Motor neuron (in vitro differentiated cells): ENCODE data around the gene MAGI2. TPM values are rescaled to one million over a fixed set of nuclear protein-coding genes. Genes with fewer than 3 reads are reported as not detected.
A peak's percentile ranks its signal among the peaks of the same experiment; 100 is the strongest.

Experiments
- ATAC-seq, 8 experiments: fragments of 200-7000 bp; cut with Tn5 transposase; replicated peaks in 6 of 8; 2 replicates each; pipeline ENCODE4 v1.8.0; 2021; ENCODE audit warnings: mild to moderate bottlenecking in 8 of 8, moderate library complexity in 8 of 8
- H3K27ac ChIP-seq, 2 donors: fragments of 250-450 bp; sonication (Bioruptor Pico); 2 replicates each; pipeline ENCODE4 v1.9.0; 2021; ENCODE audit warnings: antibody characterized with exemption in 2 of 2, mild to moderate bottlenecking in 2 of 2, moderate library complexity in 1 of 2
- H3K4me1 ChIP-seq, 2 donors: fragments of 250-450 bp; sonication (Bioruptor Pico); replicated peaks in 1 of 2; 2 replicates each; pipeline ENCODE4 v1.6.1; 2021; ENCODE audit warnings: antibody characterized with exemption in 2 of 2, mild to moderate bottlenecking in 2 of 2, moderate library complexity in 1 of 2
- H3K4me3 ChIP-seq, 5 donors: fragments of 250-450 bp; sonication (Bioruptor Pico); 2 replicates each; pipeline ENCODE4 v1.9.0; 2021; ENCODE audit warnings: antibody characterized with exemption in 5 of 5, mild to moderate bottlenecking in 5 of 5, moderate library complexity in 4 of 5
- WGBS, 10 experiments: fragments of 450-650 bp; shearing (Covaris generic); methylation state at CpG; one replicate each; pipeline ENCODE4 v1.0.0; 2022; 5-methylcytosine and 5-hydroxymethylcytosine counted together
- in situ Hi-C, 9 experiments: fragments of 400-800 bp; cut with MboI; loops; one replicate each; pipeline ENCODE4 v1.15.0; 2021; ENCODE audit warnings: low sequenced_read_pairs in 9 of 9, low pct_unique_long_range_greater_than_20kb in 2 of 9; ENCODE audit not compliant: unreplicated experiment in 9 of 9
- total RNA-seq, 8 experiments: library from RNA; unstranded; fragments of 300-600 nt; gene quantifications; 2 replicates each; pipeline versions ENCODE4 v1.2.3 to v1.2.4, GENCODE V29; 2022

MAGI2 gene
- total RNA-seq, 8 experiments from 2014 or later: 8.8 to 81.9 (median 28.2) TPM

DNA sequence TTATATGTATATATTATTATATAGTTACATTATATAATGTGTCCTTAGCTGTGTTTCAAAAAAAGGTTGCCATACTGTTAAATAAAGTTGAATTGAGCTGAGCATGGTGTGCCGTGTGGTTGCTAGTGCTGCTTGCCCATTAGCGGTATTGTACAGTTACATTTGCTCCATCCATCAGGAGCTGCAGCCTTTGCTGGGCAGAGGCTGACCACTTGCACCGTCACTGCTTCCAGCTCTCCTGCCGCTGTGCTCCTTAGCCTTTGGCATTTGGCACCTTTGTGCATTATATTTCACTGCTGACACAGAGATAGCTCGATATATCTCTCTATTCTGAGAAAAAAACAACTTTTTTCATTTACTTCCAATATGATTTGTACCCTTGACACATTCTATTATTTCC is 1282.7 kb downstream of the MAGI2 start:
- ATAC-seq: peak in 3 of 8 experiments; percentile 47 to 81 (median 59)
- no peak overlapping the region for H3K27ac ChIP-seq
- H3K4me3 ChIP-seq: no peak overlapping the region
- in situ Hi-C loops: no loop called here
- 75 to 100% (median 87%) methylated on average over 2 to 5 of the region's 5 CpGs; no CpG with 5 or more reads in 1 of the 10 experiments for WGBS, 10 experiments
- peaks cover 5 to 14% of the 10 kb centered on the region in 2 donors for H3K4me1 ChIP-seq

DNA sequence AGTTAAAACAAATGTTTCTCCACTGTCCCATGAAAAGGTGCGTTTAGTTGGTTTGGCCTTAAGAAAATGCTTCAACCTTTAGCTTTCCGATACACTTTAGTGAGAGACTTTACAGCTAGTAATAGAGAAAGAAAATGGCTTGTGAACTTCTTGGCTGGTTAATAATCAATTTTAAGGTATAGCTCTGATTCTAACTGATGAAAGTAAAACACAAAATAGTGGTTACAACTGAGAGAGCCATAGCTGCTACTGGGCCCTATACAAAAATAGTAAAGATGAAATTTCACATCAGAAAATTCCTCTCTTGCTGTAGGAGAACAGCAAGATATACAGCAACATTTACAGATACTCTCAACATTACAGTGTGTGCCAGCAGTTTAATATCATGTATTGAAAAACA is 1283.5 kb downstream of the MAGI2 start:
- WGBS, 10 experiments: 40 to 100% (median 88%) methylated on average over 1 to 2 of the region's 2 CpGs; no CpG with 5 or more reads in 3 of the 10 experiments
- H3K4me3 ChIP-seq: no peak overlapping the region
- peaks cover 5 to 14% of the 10 kb centered on the region in 2 donors for H3K4me1 ChIP-seq
- in situ Hi-C loops: no loop called here
- no peak overlapping the region for H3K27ac ChIP-seq
- no peak for ATAC-seq

DNA sequence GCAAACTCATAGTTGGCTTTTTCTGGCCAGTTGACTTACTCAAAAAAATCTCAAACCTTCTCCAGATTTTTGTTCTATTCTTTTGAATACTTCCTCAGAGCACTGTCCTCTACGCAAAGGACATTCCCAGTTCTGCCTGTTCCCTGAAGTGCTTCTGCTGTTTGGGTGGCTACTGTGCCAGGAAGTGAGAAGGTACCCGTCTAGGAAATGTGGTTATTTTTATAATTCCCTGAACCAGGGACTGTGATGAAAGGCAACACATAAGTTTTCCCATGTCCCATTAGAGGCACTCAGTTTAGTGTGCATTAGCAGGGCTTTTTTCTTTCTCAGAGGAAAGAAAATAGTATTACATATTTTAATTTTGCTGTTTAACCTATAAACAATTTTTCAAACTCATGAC is 1284.6 kb downstream of the MAGI2 start:
- no peak overlapping the region for H3K27ac ChIP-seq
- peak in 1 of 8 experiments; percentile 60 for ATAC-seq
- in situ Hi-C loops: no loop called here
- H3K4me3 ChIP-seq: no peak overlapping the region
- H3K4me1 ChIP-seq: peaks cover 5 to 14% of the 10 kb centered on the region in 2 donors
- WGBS, 10 experiments: 0 to 88% (median 80%) methylated on average over 1 to 2 of the region's 2 CpGs; no CpG with 5 or more reads in 5 of the 10 experiments

DNA sequence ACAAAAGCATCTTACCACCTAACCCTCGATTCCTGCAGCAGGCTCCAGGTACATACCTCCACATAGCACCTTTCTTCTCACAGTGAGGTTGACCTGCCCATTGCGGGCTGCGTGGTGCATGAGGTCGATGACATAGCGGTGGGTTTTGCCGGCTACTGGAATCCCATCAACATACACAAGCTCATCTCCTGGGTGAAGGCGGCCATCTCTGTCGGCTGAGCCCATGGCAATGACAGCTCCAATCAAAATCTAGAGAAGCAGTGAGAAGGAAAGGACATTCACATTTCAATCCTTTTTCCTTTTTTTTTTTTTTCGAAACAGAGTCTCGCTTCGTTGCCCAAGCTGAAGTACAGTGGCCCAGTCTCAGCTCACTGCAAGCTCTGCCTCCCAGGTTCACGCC is 1285.6 kb downstream of the MAGI2 start:
- ATAC-seq: no peak
- in situ Hi-C loops: no loop called here
- WGBS, 10 experiments: 73 to 100% (median 93%) methylated on average over 1 to 11 of the region's 12 CpGs

DNA sequence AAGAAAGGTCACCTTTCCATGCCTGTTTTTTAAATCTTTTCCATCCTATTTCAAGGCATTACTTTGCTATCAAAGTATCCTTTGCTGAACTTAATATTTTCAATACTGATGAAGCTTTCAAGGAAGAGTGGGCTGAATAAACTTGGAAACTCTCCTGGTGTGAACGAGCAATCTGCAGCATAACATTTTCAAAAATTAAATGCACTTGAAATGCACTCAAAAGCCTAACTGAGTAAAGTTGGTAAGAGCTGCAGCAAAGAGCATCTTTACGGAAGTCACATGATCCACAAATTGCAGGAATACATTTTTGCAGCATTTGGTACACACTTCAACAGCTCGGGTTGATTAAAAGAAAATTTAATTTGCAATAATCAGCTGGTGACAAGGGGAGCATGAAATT is 1287.6 kb downstream of the MAGI2 start:
- peaks cover 2 to 9% of the 10 kb centered on the region in 2 donors for H3K4me1 ChIP-seq
- no peak overlapping the region for H3K4me3 ChIP-seq
- no peak overlapping the region for H3K27ac ChIP-seq
- ATAC-seq: no peak
- in situ Hi-C loops: no loop called here
- WGBS, 10 experiments: 32 to 100% (median 63%) methylated on average over 2 to 3 of the region's 3 CpGs; no CpG with 5 or more reads in 1 of the 10 experiments

More for the DNA sequence above, 1285.6 kb downstream of the MAGI2 start:
- H3K4me3 ChIP-seq: no peak overlapping the region
- peaks cover 5 to 14% of the 10 kb centered on the region in 2 donors for H3K4me1 ChIP-seq
- H3K27ac ChIP-seq: no peak overlapping the region

DNA sequence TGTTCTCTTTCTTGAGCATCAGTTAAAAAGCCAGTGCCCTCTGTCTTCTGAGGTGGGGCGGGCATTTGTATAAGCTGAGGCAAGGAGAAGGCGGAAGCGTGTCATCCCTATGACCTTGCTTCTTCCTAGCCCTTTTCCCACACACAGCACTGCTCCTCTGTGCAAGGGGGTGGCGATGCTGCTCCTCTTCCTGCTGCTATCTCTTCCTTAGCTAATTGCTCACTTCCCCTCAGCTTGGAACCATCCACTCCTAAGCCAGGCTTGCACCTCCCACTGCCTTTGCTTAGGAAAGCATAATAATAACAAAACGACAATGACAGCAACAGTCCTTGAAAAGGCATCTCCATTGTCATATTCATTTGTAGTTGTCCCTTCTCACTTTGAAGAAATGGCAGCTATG is 1288.0 kb downstream of the MAGI2 start:
- WGBS, 10 experiments: 13 to 96% (median 67%) methylated on average over 1 to 5 of the region's 5 CpGs; no CpG with 5 or more reads in 1 of the 10 experiments

DNA sequence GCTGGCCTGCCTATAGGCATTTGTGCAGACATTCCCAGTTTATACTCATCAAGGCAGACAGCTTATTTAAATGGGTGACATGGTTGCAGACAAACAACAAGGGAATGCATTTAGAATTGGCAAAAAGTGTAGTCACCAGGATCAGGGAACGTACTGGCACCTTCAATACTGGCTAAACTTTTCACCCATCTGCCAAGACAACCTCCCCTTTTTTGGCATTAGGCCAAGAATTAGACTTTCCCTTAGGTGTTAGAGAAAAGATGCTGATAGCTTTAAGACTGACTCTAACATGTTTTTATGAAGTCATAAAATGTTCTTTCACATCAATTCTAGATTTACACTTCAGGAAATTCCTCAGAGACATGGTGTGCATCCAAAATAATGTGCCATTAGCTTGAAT is 1289.0 kb downstream of the MAGI2 start:
- 20 to 100% (median 84%) methylated on average over 1 of the region's 1 CpG; no CpG with 5 or more reads in 6 of the 10 experiments for whole genome bisulfite sequencing, 10 experiments
- Histone ChIP-seq H3K4me1 (peaks cover 2 to 15% of the 10 kb centered on the region in 2 donors), H3K27ac (no peak overlapping the region), H3K4me3 (no peak overlapping the region)
- ATAC-seq: no peak
- in situ Hi-C loops: no loop called here

More for the DNA sequence above, 1288.0 kb downstream of the MAGI2 start:
- in situ Hi-C loops: no loop called here
- Histone ChIP-seq H3K4me3 (no peak overlapping the region), H3K27ac (no peak overlapping the region), H3K4me1 (peaks cover 2 to 9% of the 10 kb centered on the region in 2 donors)
- no peak for ATAC-seq

DNA sequence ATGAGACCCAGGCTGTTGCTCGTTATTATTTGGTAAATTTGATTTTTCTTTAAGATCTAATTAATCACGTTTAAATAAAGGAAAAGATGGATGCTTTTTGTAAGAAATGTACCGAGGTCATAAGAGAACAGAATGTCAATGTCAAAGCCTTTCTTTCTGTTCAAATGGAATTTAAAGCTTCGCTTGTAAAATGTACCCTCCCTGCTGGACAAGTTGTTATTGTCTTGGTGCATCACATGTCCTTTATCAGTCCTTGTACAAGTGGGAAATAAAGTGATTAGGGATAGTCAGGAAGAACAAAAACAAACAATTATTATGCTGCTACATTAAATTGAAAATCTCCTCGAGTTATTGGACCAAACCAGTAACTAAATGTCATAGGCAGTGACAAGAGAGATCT is 1291.7 kb downstream of the MAGI2 start:
- H3K27ac ChIP-seq: no peak overlapping the region
- in situ Hi-C loops: no loop called here
- H3K4me1 ChIP-seq: peaks cover 2 to 14% of the 10 kb centered on the region in 2 donors
- H3K4me3 ChIP-seq: no peak overlapping the region
- ATAC-seq: no peak
- 44 to 92% (median 67%) methylated on average over 2 to 5 of the region's 5 CpGs for WGBS, 10 experiments

DNA sequence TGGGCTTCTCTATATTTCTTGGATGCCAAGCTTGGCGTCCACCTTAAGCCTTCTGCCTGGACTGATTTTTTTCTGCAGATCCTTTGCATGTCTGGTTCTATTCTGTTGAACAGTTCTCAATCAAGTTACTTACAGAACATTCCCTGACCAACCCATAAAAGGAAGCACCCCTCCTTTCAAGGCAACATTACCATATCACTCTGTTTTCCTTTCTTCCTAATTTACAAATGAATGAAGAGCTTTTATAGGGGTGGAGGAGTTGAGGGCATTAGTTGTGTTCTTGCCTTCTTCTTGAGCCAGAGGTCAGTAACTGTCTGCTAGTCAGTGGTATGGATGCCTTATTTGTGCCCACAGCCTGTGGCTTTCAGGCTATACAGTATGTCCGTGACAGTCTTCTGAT is 1293.9 kb downstream of the MAGI2 start:
- peaks cover 0 to 5% of the 10 kb centered on the region in 2 donors for H3K4me1 ChIP-seq
- peak in 5 of 8 experiments; percentile 39 to 87 (median 52) for ATAC-seq
- 58 to 100% (median 67%) methylated on average over 1 to 2 of the region's 2 CpGs; no CpG with 5 or more reads in 3 of the 10 experiments for WGBS, 10 experiments
- H3K27ac ChIP-seq: no peak overlapping the region
- H3K4me3 ChIP-seq: no peak overlapping the region
- in situ Hi-C loops: no loop called here

DNA sequence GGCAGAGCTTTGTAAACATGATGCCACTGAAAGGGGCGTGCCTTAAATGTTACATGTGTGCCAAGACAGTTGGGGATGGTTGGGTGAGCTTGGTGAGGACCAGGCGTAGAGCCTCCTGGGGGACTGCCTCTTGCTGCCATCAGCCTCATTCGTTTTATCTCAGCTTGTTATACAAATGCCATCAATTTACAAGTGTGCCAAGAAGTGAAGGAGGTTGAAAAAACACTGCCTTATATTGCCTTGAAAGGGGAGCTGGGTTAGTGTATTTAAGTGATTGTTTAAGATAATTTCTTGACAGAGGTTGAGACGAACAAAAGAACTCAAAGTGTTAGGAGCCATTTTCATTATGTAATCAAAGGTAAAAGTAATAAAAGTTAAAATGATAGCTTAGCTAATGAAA is 1300.2 kb downstream of the MAGI2 start:
- no peak overlapping the region for H3K4me3 ChIP-seq
- in situ Hi-C loops: no loop called here
- H3K4me1 ChIP-seq: peaks cover 0 to 4% of the 10 kb centered on the region in 2 donors
- ATAC-seq: no peak
- WGBS, 10 experiments: 57 to 84% (median 74%) methylated on average over 1 to 4 of the region's 4 CpGs; no CpG with 5 or more reads in 1 of the 10 experiments
- no peak overlapping the region for H3K27ac ChIP-seq

DNA sequence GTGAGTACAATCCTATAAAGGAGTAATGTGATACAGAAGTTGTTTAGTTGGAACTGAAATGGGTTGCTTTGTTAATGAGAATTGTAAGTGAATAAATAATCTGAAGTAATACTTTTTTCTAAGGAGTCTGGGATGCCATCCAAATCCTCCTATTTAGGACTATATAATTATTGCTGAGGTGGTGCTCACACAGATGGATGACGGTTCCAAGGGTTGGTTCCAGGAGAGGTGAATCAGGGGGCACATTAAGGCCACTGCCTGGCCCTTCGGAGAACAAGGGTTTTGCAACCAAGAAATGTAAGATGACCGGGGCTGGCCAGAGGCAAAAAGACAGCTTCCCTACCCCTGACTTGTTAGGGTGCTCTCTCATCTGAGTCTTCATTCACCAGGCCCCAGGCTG is 1302.2 kb downstream of the MAGI2 start:
- Histone ChIP-seq H3K4me3 (no peak overlapping the region), H3K27ac (no peak overlapping the region), H3K4me1 (peaks cover 0 to 4% of the 10 kb centered on the region in 2 donors)
- peak in 5 of 8 experiments; percentile 15 to 96 (median 42) for ATAC-seq
- WGBS, 10 experiments: 0 to 90% (median 47%) methylated on average over 1 to 3 of the region's 3 CpGs; no CpG with 5 or more reads in 4 of the 10 experiments
- in situ Hi-C loops: no loop called here

DNA sequence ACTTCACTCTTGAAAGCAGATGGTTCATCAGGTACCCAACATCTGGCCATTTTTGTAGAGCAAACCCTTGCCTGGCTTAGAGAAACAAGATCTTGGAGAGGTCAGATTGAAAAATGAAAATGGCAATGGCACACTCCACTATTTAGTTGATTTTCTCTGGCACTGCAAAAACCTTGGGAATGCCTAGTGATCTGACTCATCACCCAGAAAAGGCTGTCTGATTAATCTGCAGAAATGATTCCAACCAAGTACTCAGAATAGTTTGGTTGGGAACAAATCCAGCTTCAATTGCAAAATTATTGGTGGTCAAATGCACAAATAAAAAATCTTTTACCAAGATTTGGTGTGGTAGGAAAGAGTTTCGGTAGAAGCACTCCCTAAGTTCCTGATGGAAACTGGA is 1303.7 kb downstream of the MAGI2 start:
- Histone ChIP-seq H3K4me3 (no peak overlapping the region), H3K27ac (no peak overlapping the region), H3K4me1 (peaks cover 0 to 4% of the 10 kb centered on the region in 2 donors)
- peak in 3 of 8 experiments; percentile 13 to 36 (median 24) for ATAC-seq
- in situ Hi-C loops: no loop called here
- WGBS, 10 experiments: 10 to 100% (median 94%) methylated on average over 1 of the region's 1 CpG; no CpG with 5 or more reads in 2 of the 10 experiments

DNA sequence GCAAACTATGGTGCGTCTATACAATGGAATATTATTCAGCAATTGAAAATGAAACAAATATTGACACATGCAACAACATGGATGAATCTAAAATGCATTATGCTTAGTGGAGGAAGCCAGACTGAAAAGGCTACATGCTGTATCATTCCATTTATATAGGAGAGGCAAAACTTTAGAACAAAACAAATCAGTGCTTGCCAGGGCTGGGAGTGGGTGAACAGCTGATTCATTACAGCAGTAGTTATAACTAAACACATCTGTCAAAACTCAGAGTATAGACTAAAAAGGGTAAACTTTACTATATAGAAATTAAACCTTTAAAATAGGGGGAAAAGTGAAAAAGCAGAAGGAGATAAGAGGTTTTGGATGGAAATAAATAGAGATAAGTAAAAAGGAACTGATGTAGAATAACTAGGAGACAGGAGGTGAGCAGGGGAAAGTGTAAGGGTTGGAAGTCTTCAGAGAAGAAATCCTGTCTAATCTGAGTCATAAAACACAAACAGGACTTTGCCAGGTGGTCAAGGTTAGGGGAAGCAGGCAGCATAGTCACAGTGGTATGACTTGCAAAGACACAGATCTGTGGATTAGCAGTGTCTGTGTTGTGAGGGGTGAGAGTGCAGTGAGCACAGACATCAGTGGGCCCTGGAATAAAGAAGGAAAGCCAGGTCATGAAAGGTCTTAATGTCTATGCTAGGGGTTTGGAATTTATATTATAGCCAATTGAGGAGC is 1305.1 kb downstream of the MAGI2 start:
- H3K27ac ChIP-seq: no peak overlapping the region
- H3K4me1 ChIP-seq: peaks cover 0 to 4% of the 10 kb centered on the region in 2 donors
- H3K4me3 ChIP-seq: no peak overlapping the region
- 85 to 100% (median 100%) methylated on average over 1 of the region's 1 CpG; no CpG with 5 or more reads in 3 of the 10 experiments for WGBS, 10 experiments
- in situ Hi-C loops: no loop called here
- ATAC-seq: no peak
